Panc1 (cell line): ENCODE measurements around the gene RARRES2.

ENCODE experiments used
- CTCF ChIP-seq: fragments of 450-650 bp; IDR thresholded peaks from 2 replicates; pipeline ENCODE4 v1.5.1; 2017; ENCODE audit warnings: mild to moderate bottlenecking
- POLR2AphosphoS5 ChIP-seq: IDR thresholded peaks from 2 replicates; pipeline ENCODE4 v1.6.1; 2012; ENCODE audit warnings: mild to moderate bottlenecking, low read depth, low read length, moderate library complexity
- REST ChIP-seq, 2 experiments: IDR thresholded peaks; 2 replicates each; pipeline ENCODE4 v1.6.1; 2011 to 2012; ENCODE audit warnings: low read depth in 2 of 2, control low read depth in 1 of 2, low read length in 1 of 2, mild to moderate bottlenecking in 1 of 2, moderate library complexity in 1 of 2; ENCODE audit not compliant: insufficient read depth in 1 of 2

GRCh38 chr7:150380463-150380862 lies 39.0 kb upstream of the RARRES2 start:
- TF ChIP-seq REST (IDR thresholded peaks at IDR 0.05; ENCODE audit: insufficient read depth in 1 of 2, low read depth in 2 of 2, low read length in 1 of 2) (no peak), CTCF (no peak), POLR2AphosphoS5 (no peak)
